Measurements from ENCODE around the gene DCLK2.
A peak's percentile ranks its signal among the peaks of the same experiment; 100 is the strongest.

Gene DCLK2

GRCh38 chr4:150126864-150127203 is 48.6 kb downstream of the DCLK2 start:
- Histone ChIP-seq H3K27me3 (ENCODE audit: insufficient read depth, low read depth) (no peaks in the 10 kb centered on the region), H3K79me2 (ENCODE audit: insufficient read depth, low read depth) (no peaks in the 10 kb centered on the region), H3K9ac (peak overlapping the region; percentile 65), H3K4me3 (IDR thresholded peaks at IDR 0.05; ENCODE audit: insufficient read depth, low read depth, low read length) (no peak overlapping the region), H4K20me1 (ENCODE audit: insufficient read depth) (no peaks in the 10 kb centered on the region), H3K27ac (peak overlapping the region; percentile 91), H3K36me3 (ENCODE audit: insufficient read depth) (no peaks in the 10 kb centered on the region), H3K4me1 (ENCODE audit: low read depth, poor library complexity, severe bottlenecking) (peaks cover 63% of the 10 kb centered on the region), H2AFZ (ENCODE audit: low read depth) (peak overlapping the region; percentile 27), H3K4me2 (peak overlapping the region; percentile 62)
- TF ChIP-seq, protein P1, sequence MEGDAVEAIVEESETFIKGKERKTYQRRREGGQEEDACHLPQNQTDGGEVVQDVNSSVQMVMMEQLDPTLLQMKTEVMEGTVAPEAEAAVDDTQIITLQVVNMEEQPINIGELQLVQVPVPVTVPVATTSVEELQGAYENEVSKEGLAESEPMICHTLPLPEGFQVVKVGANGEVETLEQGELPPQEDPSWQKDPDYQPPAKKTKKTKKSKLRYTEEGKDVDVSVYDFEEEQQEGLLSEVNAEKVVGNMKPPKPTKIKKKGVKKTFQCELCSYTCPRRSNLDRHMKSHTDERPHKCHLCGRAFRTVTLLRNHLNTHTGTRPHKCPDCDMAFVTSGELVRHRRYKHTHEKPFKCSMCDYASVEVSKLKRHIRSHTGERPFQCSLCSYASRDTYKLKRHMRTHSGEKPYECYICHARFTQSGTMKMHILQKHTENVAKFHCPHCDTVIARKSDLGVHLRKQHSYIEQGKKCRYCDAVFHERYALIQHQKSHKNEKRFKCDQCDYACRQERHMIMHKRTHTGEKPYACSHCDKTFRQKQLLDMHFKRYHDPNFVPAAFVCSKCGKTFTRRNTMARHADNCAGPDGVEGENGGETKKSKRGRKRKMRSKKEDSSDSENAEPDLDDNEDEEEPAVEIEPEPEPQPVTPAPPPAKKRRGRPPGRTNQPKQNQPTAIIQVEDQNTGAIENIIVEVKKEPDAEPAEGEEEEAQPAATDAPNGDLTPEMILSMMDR (conservative IDR thresholded peaks at IDR 0.05; ENCODE audit: low read depth, low read length), result no peak

DNA sequence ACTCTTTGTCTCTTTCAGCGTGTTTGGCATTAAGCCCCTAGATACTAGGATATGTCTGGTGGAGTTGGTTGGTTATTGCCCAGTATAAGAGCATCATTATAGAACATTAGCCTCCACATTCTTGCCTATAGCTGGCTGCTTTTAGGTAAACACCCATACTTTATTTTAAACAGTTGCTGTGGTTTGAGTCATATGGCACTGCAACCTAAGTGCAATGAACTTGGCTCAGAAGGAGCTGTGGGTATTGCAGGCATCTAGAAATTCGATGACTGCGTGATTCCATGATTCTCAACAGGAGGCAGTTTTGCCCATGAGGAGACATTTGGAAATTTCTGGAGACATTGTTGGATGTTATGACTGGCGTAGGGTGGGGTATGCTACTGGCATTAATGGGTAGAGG is 49.5 kb downstream of the DCLK2 start:
- H3K4me2 ChIP-seq, result peak overlapping the region; percentile 62
- H4K20me1 ChIP-seq (ENCODE audit: insufficient read depth), result no peaks in the 10 kb centered on the region
- H3K79me2 ChIP-seq (ENCODE audit: insufficient read depth, low read depth), result no peaks in the 10 kb centered on the region
- peak overlapping the region; percentile 65; the same call in 1 of the 2 replicates for H3K9ac ChIP-seq
- no peaks in the 10 kb centered on the region for H3K36me3 ChIP-seq (ENCODE audit: insufficient read depth)
- no peaks in the 10 kb centered on the region for H3K27me3 ChIP-seq (ENCODE audit: insufficient read depth, low read depth)
- H2AFZ ChIP-seq (ENCODE audit: low read depth), result peak overlapping the region; percentile 27; the same call in 1 of the 2 replicates
- peak overlapping the region; percentile 91 for H3K27ac ChIP-seq
- peaks cover 72% of the 10 kb centered on the region for H3K4me1 ChIP-seq (ENCODE audit: low read depth, poor library complexity, severe bottlenecking)
- H3K4me3 ChIP-seq (IDR thresholded peaks at IDR 0.05; ENCODE audit: insufficient read depth, low read depth, low read length), result no peak overlapping the region
- TF ChIP-seq, protein P1 (conservative IDR thresholded peaks at IDR 0.05; ENCODE audit: low read depth, low read length), result no peak

- Histone ChIP-seq H3K4me3 (IDR thresholded peaks at IDR 0.05; ENCODE audit: insufficient read depth, low read depth, low read length) (no peak overlapping the region), H3K27me3 (ENCODE audit: insufficient read depth, low read depth) (no peaks in the 10 kb centered on the region), H3K4me2 (no peak overlapping the region), H3K9ac (no peak overlapping the region), H3K27ac (no peak overlapping the region), H4K20me1 (ENCODE audit: insufficient read depth) (no peaks in the 10 kb centered on the region), H3K4me1 (ENCODE audit: low read depth, poor library complexity, severe bottlenecking) (peaks cover 76% of the 10 kb centered on the region), H2AFZ (ENCODE audit: low read depth) (no peak overlapping the region), H3K79me2 (ENCODE audit: insufficient read depth, low read depth) (no peaks in the 10 kb centered on the region), H3K36me3 (ENCODE audit: insufficient read depth) (no peaks in the 10 kb centered on the region)
- TF ChIP-seq, protein P1 (conservative IDR thresholded peaks at IDR 0.05; ENCODE audit: low read depth, low read length), result no peak
These were observed 52.7 kb downstream of the DCLK2 start for GRCh38 chr4:150130933-150131332.

DNA sequence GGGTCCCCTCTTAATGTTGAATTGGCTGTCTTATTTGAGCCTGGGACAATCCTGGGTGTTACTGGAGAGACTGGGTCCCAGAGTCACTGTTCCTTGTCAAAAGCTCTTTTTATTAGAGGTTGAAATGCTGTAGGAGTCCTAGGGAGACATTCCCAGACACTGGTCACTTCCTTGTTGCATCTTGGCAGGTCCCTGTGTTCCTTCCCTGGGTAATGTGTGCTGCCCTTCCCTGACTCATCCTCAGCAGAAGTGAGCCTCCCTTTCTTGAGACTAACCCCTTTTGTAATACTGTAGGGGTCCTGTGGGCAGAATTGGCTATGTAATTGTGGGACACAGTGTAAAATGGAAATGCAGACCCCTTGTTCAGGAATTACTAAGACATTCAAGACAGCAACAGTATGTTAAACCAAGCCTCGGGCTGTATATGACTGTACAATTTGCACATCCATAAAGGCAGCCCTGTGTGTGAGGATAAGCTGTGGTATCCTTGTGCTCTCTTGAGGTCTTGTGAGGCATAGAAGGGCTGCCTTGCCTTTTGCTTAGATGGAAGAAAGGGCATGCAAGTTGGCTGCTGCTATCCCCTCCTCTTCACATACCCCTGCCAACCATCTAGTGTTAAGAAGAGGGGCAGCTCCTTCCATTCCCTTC is 53.5 kb downstream of the DCLK2 start:
- TF ChIP-seq, protein P1 (conservative IDR thresholded peaks at IDR 0.05; ENCODE audit: low read depth, low read length), result no peak
- Histone ChIP-seq H3K4me2 (no peak overlapping the region), H4K20me1 (ENCODE audit: insufficient read depth) (no peaks in the 10 kb centered on the region), H3K4me3 (IDR thresholded peaks at IDR 0.05; ENCODE audit: insufficient read depth, low read depth, low read length) (no peak overlapping the region), H3K79me2 (ENCODE audit: insufficient read depth, low read depth) (no peaks in the 10 kb centered on the region), H3K27me3 (ENCODE audit: insufficient read depth, low read depth) (no peaks in the 10 kb centered on the region), H2AFZ (ENCODE audit: low read depth) (no peak overlapping the region), H3K36me3 (ENCODE audit: insufficient read depth) (no peaks in the 10 kb centered on the region), H3K4me1 (ENCODE audit: low read depth, poor library complexity, severe bottlenecking) (peaks cover 76% of the 10 kb centered on the region), H3K27ac (no peak overlapping the region), H3K9ac (no peak overlapping the region)
